ENCODE data around the gene IFNA17. TPM values are rescaled to one million over a fixed set of nuclear protein-coding genes. Genes with fewer than 3 reads are reported as not detected.
"Not testable (repeated sequence)": the region's sequence is repeated elsewhere in the genome, so short reads cannot be mapped to it uniquely, and the experiment has no call there.

The IFNA17 gene
- polyA plus RNA-seq, 1 experiment, result not detected

DNA sequence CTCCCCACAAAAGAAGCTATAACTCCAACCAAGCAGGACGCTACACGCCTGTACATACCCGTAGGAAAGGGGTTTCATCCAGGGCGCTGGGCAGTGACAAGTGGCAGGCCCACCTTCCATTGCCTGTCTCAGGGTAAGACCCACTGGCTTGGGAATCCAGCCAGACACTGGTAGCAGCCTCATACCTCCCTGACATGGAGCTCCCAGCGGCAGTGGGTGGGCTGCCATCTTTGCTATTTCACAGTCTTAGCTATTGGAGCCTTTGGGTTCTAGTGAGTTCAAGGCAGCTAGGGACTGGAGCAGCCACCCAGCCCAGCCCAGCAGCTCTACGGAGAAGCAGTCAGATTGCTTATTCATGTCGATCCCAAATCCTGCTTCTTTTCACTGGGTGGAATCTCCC lies 17.7 kb downstream of the IFNA17 start:
- POLR2A ChIA-PET, result no interaction called here
- H3K4me3 ChIP-seq (ENCODE audit: low read depth, low read length), result no peak overlapping the region
- no peaks in the 10 kb centered on the region for H3K27me3 ChIP-seq (ENCODE audit: control insufficient read depth, insufficient read depth, low read length)
- H3K9me3 ChIP-seq (ENCODE audit: control insufficient read depth, insufficient read depth, low read length), result no peaks in the 10 kb centered on the region
- H3K27ac ChIP-seq (ENCODE audit: low read depth, low read length), result no peak overlapping the region
- CTCF ChIA-PET, result no interaction called here
- no peak for DNase-seq (ENCODE audit: low read depth, low spot score)
- TF ChIP-seq, protein P1, sequence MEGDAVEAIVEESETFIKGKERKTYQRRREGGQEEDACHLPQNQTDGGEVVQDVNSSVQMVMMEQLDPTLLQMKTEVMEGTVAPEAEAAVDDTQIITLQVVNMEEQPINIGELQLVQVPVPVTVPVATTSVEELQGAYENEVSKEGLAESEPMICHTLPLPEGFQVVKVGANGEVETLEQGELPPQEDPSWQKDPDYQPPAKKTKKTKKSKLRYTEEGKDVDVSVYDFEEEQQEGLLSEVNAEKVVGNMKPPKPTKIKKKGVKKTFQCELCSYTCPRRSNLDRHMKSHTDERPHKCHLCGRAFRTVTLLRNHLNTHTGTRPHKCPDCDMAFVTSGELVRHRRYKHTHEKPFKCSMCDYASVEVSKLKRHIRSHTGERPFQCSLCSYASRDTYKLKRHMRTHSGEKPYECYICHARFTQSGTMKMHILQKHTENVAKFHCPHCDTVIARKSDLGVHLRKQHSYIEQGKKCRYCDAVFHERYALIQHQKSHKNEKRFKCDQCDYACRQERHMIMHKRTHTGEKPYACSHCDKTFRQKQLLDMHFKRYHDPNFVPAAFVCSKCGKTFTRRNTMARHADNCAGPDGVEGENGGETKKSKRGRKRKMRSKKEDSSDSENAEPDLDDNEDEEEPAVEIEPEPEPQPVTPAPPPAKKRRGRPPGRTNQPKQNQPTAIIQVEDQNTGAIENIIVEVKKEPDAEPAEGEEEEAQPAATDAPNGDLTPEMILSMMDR (IDR thresholded peaks at IDR 0.05; ENCODE audit: low read depth, low read length), result no peak

DNA sequence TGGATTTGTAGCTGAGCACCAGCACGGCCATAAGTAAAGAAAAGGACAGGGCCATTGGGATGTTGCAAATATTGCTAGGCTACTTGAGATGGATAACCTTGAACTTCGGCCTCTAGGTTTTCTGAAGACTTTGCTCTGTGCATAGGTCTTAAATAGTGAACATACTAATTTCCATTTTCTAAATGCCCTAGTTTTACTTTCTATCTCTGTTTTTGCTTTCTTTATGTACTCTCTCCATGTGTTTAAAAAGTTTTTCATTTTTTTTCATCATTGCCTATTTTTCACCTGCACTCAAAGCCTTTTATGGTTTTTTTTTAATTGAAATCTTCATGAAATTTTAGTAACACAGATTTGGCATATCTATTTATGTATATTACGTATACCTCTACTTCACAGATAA lies 21.0 kb downstream of the IFNA17 start, which contains the start of gene IFNA10:
IFNA10 (minus strand) TSS at position 101 of the 400 bp plus-strand sequence; CDS start at position 55, 46 bp downstream.
- H3K4me3 ChIP-seq (ENCODE audit: low read depth, low read length); H3K27me3 ChIP-seq (ENCODE audit: control insufficient read depth, insufficient read depth, low read length); H3K27ac ChIP-seq (ENCODE audit: low read depth, low read length); DNase-seq (ENCODE audit: low read depth, low spot score); H3K9me3 ChIP-seq (ENCODE audit: control insufficient read depth, insufficient read depth, low read length); POLR2A ChIA-PET: not testable (repeated sequence)
- CTCF ChIA-PET, result interaction anchor here (1.2 kb wide), 1 partner anchor 12 kb away, joined by 9 read pairs; no protein-coding TSS in a partner anchor

DNA sequence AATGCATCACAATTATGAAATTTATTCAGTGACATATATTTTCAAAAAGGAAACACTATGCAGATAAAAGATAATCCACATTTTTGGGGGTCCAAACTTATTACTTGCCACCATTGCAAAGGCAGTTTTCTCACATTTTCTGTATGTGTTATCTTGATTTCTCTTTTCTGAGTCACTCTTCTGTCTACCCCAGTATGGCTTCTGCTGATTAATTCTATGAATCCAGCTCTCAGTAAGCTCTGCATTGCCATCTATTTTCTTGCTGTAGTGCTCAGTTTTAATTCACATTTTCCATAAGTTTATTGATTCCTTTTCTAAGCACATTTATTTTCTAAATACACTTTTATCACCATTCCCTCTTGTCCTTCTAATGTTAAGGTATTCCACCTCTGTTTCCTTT lies 22.8 kb downstream of the IFNA17 start:
- CTCF ChIA-PET, result no interaction called here
- no peak for DNase-seq (ENCODE audit: low read depth, low spot score)
- no peak overlapping the region for H3K4me3 ChIP-seq (ENCODE audit: low read depth, low read length)
- TF ChIP-seq, protein P1 (IDR thresholded peaks at IDR 0.05; ENCODE audit: low read depth, low read length), result no peak
- no peaks in the 10 kb centered on the region for H3K27me3 ChIP-seq (ENCODE audit: control insufficient read depth, insufficient read depth, low read length)
- no peak overlapping the region for H3K27ac ChIP-seq (ENCODE audit: low read depth, low read length)
- POLR2A ChIA-PET, result no interaction called here
- no peaks in the 10 kb centered on the region for H3K9me3 ChIP-seq (ENCODE audit: control insufficient read depth, insufficient read depth, low read length)

DNA sequence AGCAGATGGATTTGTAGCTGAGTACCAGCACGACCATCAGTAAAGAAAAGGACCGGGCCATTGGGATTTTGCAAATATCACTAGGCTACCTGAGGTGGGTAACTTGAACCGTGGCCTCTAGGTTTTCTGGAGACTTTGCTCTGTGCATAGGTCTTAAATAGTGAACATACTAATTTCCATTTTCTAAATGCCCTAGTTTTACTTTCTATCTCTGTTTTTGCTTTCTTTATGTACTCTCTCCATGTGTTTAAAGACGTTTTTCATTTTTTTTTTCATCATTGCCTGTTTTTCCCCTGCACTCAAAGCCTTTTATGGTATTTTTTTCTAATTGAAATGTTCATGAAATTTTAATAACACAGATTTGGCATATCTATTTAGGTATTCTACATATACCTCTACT lies 25.9 kb downstream of the IFNA17 start, which contains the start of gene IFNA7:
IFNA7 (minus strand) TSS at position 101 of the 400 bp plus-strand sequence; CDS start at position 61, 40 bp downstream.
- DNase-seq (ENCODE audit: low read depth, low spot score); POLR2A ChIA-PET; H3K9me3 ChIP-seq (ENCODE audit: control insufficient read depth, insufficient read depth, low read length); CTCF ChIA-PET; H3K4me3 ChIP-seq (ENCODE audit: low read depth, low read length); H3K27me3 ChIP-seq (ENCODE audit: control insufficient read depth, insufficient read depth, low read length); H3K27ac ChIP-seq (ENCODE audit: low read depth, low read length): not testable (repeated sequence)

DNA sequence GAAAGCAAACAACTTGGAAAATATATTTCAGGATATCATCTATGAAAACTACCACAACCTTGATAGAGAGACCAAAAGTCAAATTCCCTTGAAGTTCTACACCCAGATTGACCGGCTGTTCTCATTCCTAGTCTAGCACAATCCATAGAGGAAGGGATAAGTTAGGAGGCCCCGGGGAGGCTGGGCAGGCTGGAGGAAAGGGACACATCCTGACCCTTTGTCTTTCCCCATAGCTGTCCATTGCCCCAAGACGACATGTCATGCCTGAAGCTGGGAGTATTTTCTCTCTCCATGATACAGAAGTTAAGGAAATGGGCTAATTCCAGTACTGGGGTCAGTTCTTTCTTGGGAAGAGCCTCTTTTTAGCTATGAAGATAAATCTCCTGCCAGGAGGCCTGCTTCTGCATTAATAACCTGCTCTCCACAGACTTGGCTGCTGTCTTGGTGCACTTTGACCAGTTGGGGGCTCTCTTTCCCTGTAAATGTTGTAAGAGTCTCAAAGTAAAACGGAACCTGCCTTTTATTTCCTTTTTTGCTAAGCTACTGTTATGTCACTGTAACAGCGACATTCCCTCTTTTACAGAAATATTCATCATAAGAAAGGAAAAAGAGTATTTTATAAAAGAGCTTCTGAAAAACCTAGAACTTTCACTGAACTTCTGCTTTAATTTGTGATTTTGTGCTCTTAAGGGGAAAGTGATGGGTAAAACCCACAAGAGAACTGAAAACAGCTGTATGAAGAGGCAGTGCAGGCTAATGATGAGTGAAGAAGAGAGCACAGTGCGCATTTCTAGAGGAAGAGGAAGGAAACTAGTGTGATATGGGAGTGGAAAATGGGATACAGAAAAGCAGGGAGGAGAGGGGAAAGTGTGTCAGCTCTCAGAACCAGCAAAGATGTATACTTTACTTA lies 32.9 kb downstream of the IFNA17 start:
- POLR2A ChIA-PET; H3K27ac ChIP-seq (ENCODE audit: low read depth, low read length); H3K27me3 ChIP-seq (ENCODE audit: control insufficient read depth, insufficient read depth, low read length); H3K9me3 ChIP-seq (ENCODE audit: control insufficient read depth, insufficient read depth, low read length); DNase-seq (ENCODE audit: low read depth, low spot score); H3K4me3 ChIP-seq (ENCODE audit: low read depth, low read length): not testable (repeated sequence)
- CTCF ChIA-PET, result interaction anchor here (0.5 to 1.9 kb wide), 21 partner anchors 8 to 1269 kb away, joined by 3 to 9 read pairs (median 4); partner anchors contain the start of genes IFNA10 and IFNA16
- TF ChIP-seq, protein P1 (IDR thresholded peaks at IDR 0.05; ENCODE audit: low read depth, low read length), result peak; percentile 48

DNA sequence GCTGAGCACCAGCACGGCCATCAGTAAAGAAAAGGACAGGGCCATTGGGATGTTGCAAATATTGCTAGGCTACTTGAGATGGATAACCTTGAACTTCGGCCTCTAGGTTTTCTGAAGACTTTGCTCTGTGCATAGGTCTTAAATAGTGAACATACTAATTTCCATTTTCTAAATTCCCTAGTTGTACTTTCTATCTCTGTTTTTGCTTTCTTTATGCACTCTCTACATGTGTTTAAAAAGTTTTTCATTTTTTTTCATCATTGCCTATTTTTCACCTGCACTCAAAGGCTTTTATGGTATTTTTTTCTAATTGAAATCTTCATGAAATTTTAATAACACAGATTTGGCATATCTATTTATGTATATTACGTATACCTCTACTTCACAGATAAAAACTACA lies 40.5 kb downstream of the IFNA17 start, which contains the start of gene IFNA4:
IFNA4 (minus strand) TSS at position 101 of the 400 bp plus-strand sequence; CDS start at position 45, 56 bp downstream.
- DNase-seq (ENCODE audit: low read depth, low spot score); H3K4me3 ChIP-seq (ENCODE audit: low read depth, low read length); H3K9me3 ChIP-seq (ENCODE audit: control insufficient read depth, insufficient read depth, low read length); H3K27me3 ChIP-seq (ENCODE audit: control insufficient read depth, insufficient read depth, low read length); POLR2A ChIA-PET; H3K27ac ChIP-seq (ENCODE audit: low read depth, low read length); CTCF ChIA-PET: not testable (repeated sequence)

Data from AG04450 (cell line).